Astrocyte (in vitro differentiated cells and primary cell): Measurements from ENCODE around the gene SH3GLB2. TPM values are rescaled to one million over a fixed set of nuclear protein-coding genes. Genes with fewer than 3 reads are reported as not detected.

Source experiments
- DNase-seq: peaks from one replicate; pipeline ENCODE4 v3.0.0-alpha.2; 2010; ENCODE audit warnings: low read depth
- FAIRE-seq: peaks from 2 replicates; lab custom pipeline; 2011; peaks lifted over from hg19 to GRCh38; lab: Jason Lieb, UNC
- H2AFZ ChIP-seq: 2 replicates; pipeline ENCODE4 v1.6.0; 2012; ENCODE audit warnings: low read depth, low read length, inconsistent platforms
- H3K27ac ChIP-seq: 2 replicates; pipeline ENCODE4 v1.5.1; 2011; ENCODE audit warnings: low read depth, low read length, inconsistent platforms
- H3K27me3 ChIP-seq: 2 replicates; pipeline ENCODE4 v1.6.0; 2011; ENCODE audit warnings: low read length, inconsistent platforms; ENCODE audit not compliant: insufficient read depth
- H3K36me3 ChIP-seq: 2 replicates; pipeline ENCODE4 v1.5.1; 2011; ENCODE audit warnings: low read length, inconsistent platforms; ENCODE audit not compliant: insufficient read depth
- H3K4me1 ChIP-seq: 2 replicates; pipeline ENCODE4 v1.5.1; 2011; ENCODE audit warnings: low read length, inconsistent platforms; ENCODE audit not compliant: insufficient read depth
- H3K4me2 ChIP-seq: 2 replicates; pipeline ENCODE4 v1.6.0; 2012; ENCODE audit warnings: low read length, inconsistent platforms
- H3K4me3 ChIP-seq: 2 replicates; pipeline ENCODE4 v1.5.1; 2011; ENCODE audit warnings: low read depth, mild to moderate bottlenecking, low read length, inconsistent platforms; ENCODE audit not compliant: insufficient read depth
- H3K79me2 ChIP-seq: 2 replicates; pipeline ENCODE4 v1.6.0; 2012; ENCODE audit warnings: mild to moderate bottlenecking, low read length, inconsistent platforms; ENCODE audit not compliant: insufficient read depth
- H3K9ac ChIP-seq: 2 replicates; pipeline ENCODE4 v1.6.0; 2012; ENCODE audit warnings: mild to moderate bottlenecking, low read length, inconsistent platforms
- H3K9me3 ChIP-seq: 2 replicates; pipeline ENCODE4 v1.5.1; 2012; ENCODE audit warnings: low read depth, mild to moderate bottlenecking, low read length, inconsistent platforms; ENCODE audit not compliant: insufficient read depth
- H4K20me1 ChIP-seq: 2 replicates; pipeline ENCODE4 v1.6.0; 2012; ENCODE audit warnings: low read length, inconsistent platforms; ENCODE audit not compliant: insufficient read depth
- H3K27ac Mint-ChIP-seq: one replicate; pipeline ENCODE4 v1.8.0; 2021; ENCODE audit warnings: mild to moderate bottlenecking, mixed read lengths; ENCODE audit not compliant: unreplicated experiment
- H3K27me3 Mint-ChIP-seq: one replicate; pipeline ENCODE4 v1.8.0; 2021; ENCODE audit warnings: low read depth, mixed read lengths; ENCODE audit not compliant: unreplicated experiment
- H3K36me3 Mint-ChIP-seq: one replicate; pipeline ENCODE4 v1.8.0; 2021; ENCODE audit warnings: low read depth, mixed read lengths; ENCODE audit not compliant: unreplicated experiment
- H3K4me1 Mint-ChIP-seq: one replicate; pipeline ENCODE4 v1.8.0; 2021; ENCODE audit warnings: low read depth, mixed read lengths; ENCODE audit not compliant: unreplicated experiment
- H3K4me3 Mint-ChIP-seq: one replicate; pipeline ENCODE4 v1.8.0; 2021; ENCODE audit warnings: mild to moderate bottlenecking, moderate library complexity, mixed read lengths; ENCODE audit not compliant: unreplicated experiment
- H3K9me3 Mint-ChIP-seq: one replicate; pipeline ENCODE4 v1.8.0; 2021; ENCODE audit warnings: mild to moderate bottlenecking, mixed read lengths; ENCODE audit not compliant: unreplicated experiment
- EZH2 ChIP-seq: IDR thresholded peaks from 2 replicates; pipeline ENCODE4 v1.6.1; 2012; ENCODE audit warnings: mild to moderate bottlenecking, low read length, inconsistent platforms; ENCODE audit not compliant: insufficient read depth
- total RNA-seq: library from RNA; stranded (reverse); gene quantifications from 2 replicates; pipeline ENCODE4 v1.2.1, GENCODE V29; 2021
- TF ChIP-seq, protein P1 (sequence below): IDR thresholded peaks from 2 replicates; pipeline ENCODE4 v1.5.1; 2011; ENCODE audit warnings: low read depth, mild to moderate bottlenecking, inconsistent platforms, low read length, moderate library complexity; ENCODE audit not compliant: insufficient read depth

The SH3GLB2 gene
- total RNA-seq, 1 donor from 2014 or later: 38.0 TPM

DNA sequence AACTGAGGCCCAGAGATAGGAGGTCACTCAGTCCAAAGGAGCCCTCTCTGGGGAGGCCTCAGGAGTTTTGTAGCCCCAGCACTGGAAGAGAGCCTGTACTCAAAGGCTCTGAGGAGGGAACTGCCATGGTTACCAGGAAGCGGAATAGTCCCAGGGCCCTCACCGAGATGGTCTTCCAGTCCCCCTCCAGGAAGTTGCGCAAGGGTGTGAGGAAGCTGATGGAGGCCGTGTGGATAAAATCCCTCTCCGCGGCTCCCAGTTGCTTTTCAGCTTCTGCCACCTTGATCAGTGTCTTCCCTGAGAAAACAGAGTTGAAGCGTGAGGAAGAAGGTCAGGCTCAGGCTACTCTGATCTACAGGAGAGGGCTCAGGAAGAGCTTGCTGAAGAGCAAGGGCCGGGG, 13.5 kb downstream of the SH3GLB2 start:
- TF ChIP-seq, protein P1, sequence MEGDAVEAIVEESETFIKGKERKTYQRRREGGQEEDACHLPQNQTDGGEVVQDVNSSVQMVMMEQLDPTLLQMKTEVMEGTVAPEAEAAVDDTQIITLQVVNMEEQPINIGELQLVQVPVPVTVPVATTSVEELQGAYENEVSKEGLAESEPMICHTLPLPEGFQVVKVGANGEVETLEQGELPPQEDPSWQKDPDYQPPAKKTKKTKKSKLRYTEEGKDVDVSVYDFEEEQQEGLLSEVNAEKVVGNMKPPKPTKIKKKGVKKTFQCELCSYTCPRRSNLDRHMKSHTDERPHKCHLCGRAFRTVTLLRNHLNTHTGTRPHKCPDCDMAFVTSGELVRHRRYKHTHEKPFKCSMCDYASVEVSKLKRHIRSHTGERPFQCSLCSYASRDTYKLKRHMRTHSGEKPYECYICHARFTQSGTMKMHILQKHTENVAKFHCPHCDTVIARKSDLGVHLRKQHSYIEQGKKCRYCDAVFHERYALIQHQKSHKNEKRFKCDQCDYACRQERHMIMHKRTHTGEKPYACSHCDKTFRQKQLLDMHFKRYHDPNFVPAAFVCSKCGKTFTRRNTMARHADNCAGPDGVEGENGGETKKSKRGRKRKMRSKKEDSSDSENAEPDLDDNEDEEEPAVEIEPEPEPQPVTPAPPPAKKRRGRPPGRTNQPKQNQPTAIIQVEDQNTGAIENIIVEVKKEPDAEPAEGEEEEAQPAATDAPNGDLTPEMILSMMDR: no peak
- no peak for TF ChIP-seq EZH2
- no peak overlapping the region for H3K4me3 ChIP-seq
- H3K4me2 ChIP-seq: no peak overlapping the region
- Mint-ChIP-seq H3K36me3 (peaks cover 6% of the 10 kb centered on the region), H3K4me3 (no peak overlapping the region), H3K9me3 (no peaks in the 10 kb centered on the region), H3K27me3 (no peaks in the 10 kb centered on the region), H3K27ac (no peak overlapping the region), H3K4me1 (no peaks in the 10 kb centered on the region)
- H3K9me3 ChIP-seq: no peaks in the 10 kb centered on the region
- no peaks in the 10 kb centered on the region for H3K36me3 ChIP-seq
- no peaks in the 10 kb centered on the region for H3K79me2 ChIP-seq
- DNase-seq (no peak), FAIRE-seq (no peak)
- H2AFZ ChIP-seq: no peak overlapping the region
- no peaks in the 10 kb centered on the region for H3K4me1 ChIP-seq
- H3K9ac ChIP-seq: no peak overlapping the region
- H3K27ac ChIP-seq: no peak overlapping the region
- H4K20me1 ChIP-seq: no peaks in the 10 kb centered on the region
- no peaks in the 10 kb centered on the region for H3K27me3 ChIP-seq

DNA sequence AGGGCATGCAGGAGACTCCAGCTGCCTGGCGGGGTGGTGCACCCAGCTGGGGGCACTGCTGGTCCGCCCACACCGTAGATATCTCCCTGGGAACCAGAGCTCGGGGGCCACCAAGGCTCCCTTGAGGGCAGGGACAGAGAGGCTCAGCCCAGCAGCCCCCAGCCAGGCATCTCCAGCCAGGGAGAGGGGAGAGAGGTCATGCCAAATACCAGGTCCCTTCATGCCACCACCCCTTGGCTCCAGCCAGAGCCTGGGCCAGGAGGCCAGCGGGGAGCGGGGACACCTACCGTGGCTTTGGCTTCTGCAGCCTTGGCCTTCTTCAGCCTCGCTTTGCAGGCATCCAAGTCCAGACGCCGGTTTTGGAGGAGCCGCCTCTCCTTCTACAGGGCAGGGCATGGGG, 14.0 kb downstream of the SH3GLB2 start:
- TF ChIP-seq, protein P1: no peak
- no peak for TF ChIP-seq EZH2
- no peak overlapping the region for H3K27ac ChIP-seq
- FAIRE-seq (no peak), DNase-seq (no peak)
- H3K27me3 ChIP-seq: no peaks in the 10 kb centered on the region
- no peaks in the 10 kb centered on the region for H3K36me3 ChIP-seq
- Mint-ChIP-seq H3K9me3 (no peaks in the 10 kb centered on the region), H3K4me1 (no peaks in the 10 kb centered on the region), H3K27me3 (no peaks in the 10 kb centered on the region), H3K4me3 (no peak overlapping the region), H3K27ac (no peak overlapping the region), H3K36me3 (peaks cover 6% of the 10 kb centered on the region)
- H3K4me3 ChIP-seq: no peak overlapping the region
- no peak overlapping the region for H3K4me2 ChIP-seq
- H3K79me2 ChIP-seq: no peaks in the 10 kb centered on the region
- H3K4me1 ChIP-seq: no peaks in the 10 kb centered on the region
- H2AFZ ChIP-seq: no peak overlapping the region
- H3K9me3 ChIP-seq: no peaks in the 10 kb centered on the region
- no peaks in the 10 kb centered on the region for H4K20me1 ChIP-seq
- no peak overlapping the region for H3K9ac ChIP-seq

DNA sequence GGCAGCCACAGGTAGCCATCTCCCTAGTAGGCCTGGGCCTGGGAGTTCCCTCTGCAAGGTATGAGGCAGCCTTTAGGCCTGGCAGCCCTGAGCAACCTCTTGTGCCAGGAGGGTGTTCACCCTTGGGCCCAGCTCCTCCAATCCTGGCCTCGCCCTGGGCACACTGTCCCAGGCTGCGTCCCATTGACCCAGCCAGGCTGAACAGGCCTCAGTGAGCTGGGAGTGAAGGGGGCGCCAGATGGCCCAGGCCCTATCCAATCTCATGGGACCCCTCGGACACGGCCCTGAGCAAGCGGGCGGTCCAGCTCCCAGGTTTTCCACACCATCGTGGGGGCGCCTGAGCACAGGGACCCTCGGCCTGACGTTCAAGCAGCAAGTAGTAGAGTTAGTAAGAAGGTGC, 14.5 kb downstream of the SH3GLB2 start:
- H3K27ac ChIP-seq: no peak overlapping the region
- Mint-ChIP-seq H3K4me1 (no peaks in the 10 kb centered on the region), H3K4me3 (no peak overlapping the region), H3K9me3 (no peaks in the 10 kb centered on the region), H3K27ac (no peak overlapping the region), H3K36me3 (peaks cover 3% of the 10 kb centered on the region), H3K27me3 (no peaks in the 10 kb centered on the region)
- no peaks in the 10 kb centered on the region for H3K9me3 ChIP-seq
- no peak overlapping the region for H3K4me2 ChIP-seq
- H3K4me1 ChIP-seq: no peaks in the 10 kb centered on the region
- no peak overlapping the region for H3K9ac ChIP-seq
- DNase-seq (no peak), FAIRE-seq (no peak)
- H3K4me3 ChIP-seq: no peak overlapping the region
- no peaks in the 10 kb centered on the region for H3K27me3 ChIP-seq
- TF ChIP-seq EZH2: no peak
- TF ChIP-seq, protein P1: no peak
- H2AFZ ChIP-seq: no peak overlapping the region
- no peaks in the 10 kb centered on the region for H3K79me2 ChIP-seq
- no peaks in the 10 kb centered on the region for H4K20me1 ChIP-seq
- H3K36me3 ChIP-seq: no peaks in the 10 kb centered on the region
